ENCODE data around the gene ALLC. TPM values are rescaled to one million over a fixed set of nuclear protein-coding genes. Genes with fewer than 3 reads are reported as not detected.
A peak's percentile ranks its signal among the peaks of the same experiment; 100 is the strongest.

ALLC gene
- total RNA-seq, 1 donor from 2014 or later = not detected

DNA sequence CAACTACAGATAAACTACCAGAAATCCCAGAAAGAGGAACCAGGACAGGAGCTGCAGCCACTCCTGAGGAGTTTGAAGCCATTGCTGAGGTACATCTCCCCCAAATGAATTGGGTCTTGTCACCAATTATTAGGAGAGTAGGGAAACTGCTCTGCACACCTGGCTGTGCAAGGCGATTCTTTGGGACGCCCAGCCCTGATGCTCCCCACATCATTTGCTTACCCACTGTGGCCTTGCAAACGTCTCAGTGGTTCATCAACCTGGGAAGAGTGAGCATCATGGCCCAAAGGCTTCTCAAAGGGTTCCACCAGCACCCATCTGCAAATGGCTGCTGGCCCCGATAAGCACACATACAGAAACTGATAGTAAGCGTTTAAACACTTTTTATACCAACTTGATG is 23.6 kb downstream of the ALLC start:
- no peak overlapping the region for H3K27ac Mint-ChIP-seq (ENCODE audit: unreplicated experiment)
- H3K9me3 Mint-ChIP-seq (ENCODE audit: unreplicated experiment) = no peaks in the 10 kb centered on the region
- no peaks in the 10 kb centered on the region for H3K4me1 Mint-ChIP-seq (ENCODE audit: unreplicated experiment)
- H3K27me3 Mint-ChIP-seq (ENCODE audit: unreplicated experiment) = peaks cover 6% of the 10 kb centered on the region
- no peaks in the 10 kb centered on the region for H3K36me3 Mint-ChIP-seq (ENCODE audit: unreplicated experiment)
- no peak overlapping the region for H3K4me3 Mint-ChIP-seq (ENCODE audit: unreplicated experiment)
- DNase-seq (ENCODE audit: extremely low spot score, unreplicated experiment) = no peak
- TF ChIP-seq, protein P1, sequence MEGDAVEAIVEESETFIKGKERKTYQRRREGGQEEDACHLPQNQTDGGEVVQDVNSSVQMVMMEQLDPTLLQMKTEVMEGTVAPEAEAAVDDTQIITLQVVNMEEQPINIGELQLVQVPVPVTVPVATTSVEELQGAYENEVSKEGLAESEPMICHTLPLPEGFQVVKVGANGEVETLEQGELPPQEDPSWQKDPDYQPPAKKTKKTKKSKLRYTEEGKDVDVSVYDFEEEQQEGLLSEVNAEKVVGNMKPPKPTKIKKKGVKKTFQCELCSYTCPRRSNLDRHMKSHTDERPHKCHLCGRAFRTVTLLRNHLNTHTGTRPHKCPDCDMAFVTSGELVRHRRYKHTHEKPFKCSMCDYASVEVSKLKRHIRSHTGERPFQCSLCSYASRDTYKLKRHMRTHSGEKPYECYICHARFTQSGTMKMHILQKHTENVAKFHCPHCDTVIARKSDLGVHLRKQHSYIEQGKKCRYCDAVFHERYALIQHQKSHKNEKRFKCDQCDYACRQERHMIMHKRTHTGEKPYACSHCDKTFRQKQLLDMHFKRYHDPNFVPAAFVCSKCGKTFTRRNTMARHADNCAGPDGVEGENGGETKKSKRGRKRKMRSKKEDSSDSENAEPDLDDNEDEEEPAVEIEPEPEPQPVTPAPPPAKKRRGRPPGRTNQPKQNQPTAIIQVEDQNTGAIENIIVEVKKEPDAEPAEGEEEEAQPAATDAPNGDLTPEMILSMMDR (IDR thresholded peaks at IDR 0.05) = no peak

GRCh38 chr2:3682811-3683210 is 24.8 kb downstream of the ALLC start:
- TF ChIP-seq, protein P1 (IDR thresholded peaks at IDR 0.05) = no peak
- H3K36me3 Mint-ChIP-seq (ENCODE audit: unreplicated experiment) = no peaks in the 10 kb centered on the region

DNA sequence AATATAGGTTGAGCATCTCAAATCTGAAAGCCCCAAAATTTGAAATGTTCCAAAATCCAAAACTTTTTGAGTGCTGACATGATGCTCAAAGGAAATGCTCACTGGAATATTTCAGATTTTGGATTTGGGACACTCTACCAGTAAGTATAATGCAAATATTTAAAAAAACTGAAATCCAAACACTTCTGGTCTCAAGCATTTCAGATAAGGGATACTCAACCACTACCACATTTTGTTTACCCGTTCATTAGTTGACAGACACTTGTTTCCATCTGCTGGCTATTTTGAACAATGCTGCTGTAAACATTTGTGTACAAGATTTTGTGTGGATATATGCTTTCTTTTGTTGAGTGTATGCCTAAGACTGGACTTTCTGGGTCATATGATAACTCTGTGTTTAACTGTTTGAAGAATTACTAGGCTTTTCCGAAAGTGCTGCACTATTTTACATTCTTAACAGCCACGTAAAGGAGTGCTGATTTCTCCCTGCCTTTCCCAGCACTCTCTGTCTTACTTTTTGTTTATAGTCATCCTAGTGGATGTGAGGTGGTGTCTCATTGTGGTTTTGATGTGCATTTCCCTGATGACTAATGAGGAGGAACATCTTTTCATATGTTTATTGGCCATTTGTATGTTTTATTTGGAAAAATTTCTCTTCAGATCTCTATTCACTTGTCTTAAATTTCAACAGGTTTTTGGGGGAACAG is 25.9 kb downstream of the ALLC start:
- H3K27ac Mint-ChIP-seq (ENCODE audit: unreplicated experiment) = no peak overlapping the region
- no peak for DNase-seq (ENCODE audit: extremely low spot score, unreplicated experiment)
- no peaks in the 10 kb centered on the region for H3K4me1 Mint-ChIP-seq (ENCODE audit: unreplicated experiment)
- TF ChIP-seq, protein P1 (IDR thresholded peaks at IDR 0.05) = no peak
- H3K27me3 Mint-ChIP-seq (ENCODE audit: unreplicated experiment) = peaks cover 14% of the 10 kb centered on the region
- no peak overlapping the region for H3K4me3 Mint-ChIP-seq (ENCODE audit: unreplicated experiment)
- no peaks in the 10 kb centered on the region for H3K9me3 Mint-ChIP-seq (ENCODE audit: unreplicated experiment)
- no peaks in the 10 kb centered on the region for H3K36me3 Mint-ChIP-seq (ENCODE audit: unreplicated experiment)

More at GRCh38 chr2:3682811-3683210, 24.8 kb downstream of the ALLC start:
- Mint-ChIP-seq H3K27me3 (ENCODE audit: unreplicated experiment) (peaks cover 14% of the 10 kb centered on the region), H3K9me3 (ENCODE audit: unreplicated experiment) (no peaks in the 10 kb centered on the region), H3K27ac (ENCODE audit: unreplicated experiment) (no peak overlapping the region), H3K4me1 (ENCODE audit: unreplicated experiment) (no peaks in the 10 kb centered on the region), H3K4me3 (ENCODE audit: unreplicated experiment) (no peak overlapping the region)
- no peak for DNase-seq (ENCODE audit: extremely low spot score, unreplicated experiment)

- Mint-ChIP-seq H3K36me3 (ENCODE audit: unreplicated experiment) (no peaks in the 10 kb centered on the region), H3K27ac (ENCODE audit: unreplicated experiment) (no peak overlapping the region), H3K4me1 (ENCODE audit: unreplicated experiment) (no peaks in the 10 kb centered on the region), H3K9me3 (ENCODE audit: unreplicated experiment) (no peaks in the 10 kb centered on the region), H3K4me3 (ENCODE audit: unreplicated experiment) (no peak overlapping the region), H3K27me3 (ENCODE audit: unreplicated experiment) (peaks cover 25% of the 10 kb centered on the region)
- TF ChIP-seq, protein P1 (IDR thresholded peaks at IDR 0.05) = no peak
- no peak for DNase-seq (ENCODE audit: extremely low spot score, unreplicated experiment)
Measured at GRCh38 chr2:3689998-3690748, 32.2 kb downstream of the ALLC start.

DNA sequence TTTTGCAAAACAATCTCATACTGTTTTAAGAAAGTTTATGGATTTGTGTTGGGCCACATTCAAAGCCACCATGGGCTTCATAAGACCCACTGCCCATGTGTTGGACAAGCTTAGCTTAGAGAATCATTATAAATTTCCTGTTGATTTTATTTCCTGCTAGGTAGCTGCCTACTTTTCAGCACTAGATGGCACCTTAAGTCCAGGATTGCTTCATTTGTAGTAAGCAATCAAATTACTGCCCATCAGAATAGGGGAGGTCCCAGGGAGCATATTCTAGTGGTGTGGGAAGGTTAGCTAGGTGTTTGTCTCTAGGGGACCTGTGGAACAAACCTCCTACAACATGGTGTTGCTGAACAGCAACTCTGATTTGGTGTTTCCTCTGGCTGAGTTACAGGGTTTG is 34.4 kb downstream of the ALLC start:
- no peak overlapping the region for H3K27ac Mint-ChIP-seq (ENCODE audit: unreplicated experiment)
- no peak for DNase-seq (ENCODE audit: extremely low spot score, unreplicated experiment)
- H3K9me3 Mint-ChIP-seq (ENCODE audit: unreplicated experiment) = no peaks in the 10 kb centered on the region
- H3K4me3 Mint-ChIP-seq (ENCODE audit: unreplicated experiment) = no peak overlapping the region
- no peaks in the 10 kb centered on the region for H3K36me3 Mint-ChIP-seq (ENCODE audit: unreplicated experiment)
- no peaks in the 10 kb centered on the region for H3K4me1 Mint-ChIP-seq (ENCODE audit: unreplicated experiment)
- H3K27me3 Mint-ChIP-seq (ENCODE audit: unreplicated experiment) = peaks cover 20% of the 10 kb centered on the region
- TF ChIP-seq, protein P1 (IDR thresholded peaks at IDR 0.05) = peak; percentile 51
